GM18508 (cell line): ENCODE results near the gene OR52L1.
"Not testable (repeated sequence)": the region's sequence is repeated elsewhere in the genome, so short reads cannot be mapped to it uniquely, and the experiment has no call there.

Experiments used
- ATAC-seq: cut with Tn5 transposase; IDR thresholded peaks from one replicate; pipeline ENCODE4 v1.9.1; 2021; ENCODE audit warnings: moderate number of reproducible peaks; ENCODE audit not compliant: insufficient read depth, unreplicated experiment

The OR52L1 gene

DNA sequence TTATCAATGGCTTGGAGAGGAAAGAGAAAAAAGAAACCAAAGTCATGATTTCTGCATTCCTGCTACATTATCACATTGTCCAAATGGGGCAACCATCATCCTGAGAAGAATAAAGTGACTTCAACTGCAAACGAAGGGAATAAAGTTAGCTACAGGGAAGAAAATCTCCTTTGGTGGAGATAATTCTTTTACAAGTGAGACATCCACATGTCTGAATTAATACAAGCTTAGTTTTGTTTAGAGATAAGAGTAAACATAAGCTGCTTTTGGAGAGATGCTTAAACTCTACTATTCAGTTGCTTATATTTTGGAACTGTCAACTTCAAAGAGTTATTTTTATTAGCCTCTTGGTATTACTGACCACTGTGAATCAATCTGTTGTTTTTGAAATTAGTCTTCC is at the start of gene OR52L1:
OR52L1 (minus strand) TSS at position 101 of the 400 bp plus-strand sequence; CDS start at position 46, 55 bp downstream.
- ATAC-seq, result no peak

DNA sequence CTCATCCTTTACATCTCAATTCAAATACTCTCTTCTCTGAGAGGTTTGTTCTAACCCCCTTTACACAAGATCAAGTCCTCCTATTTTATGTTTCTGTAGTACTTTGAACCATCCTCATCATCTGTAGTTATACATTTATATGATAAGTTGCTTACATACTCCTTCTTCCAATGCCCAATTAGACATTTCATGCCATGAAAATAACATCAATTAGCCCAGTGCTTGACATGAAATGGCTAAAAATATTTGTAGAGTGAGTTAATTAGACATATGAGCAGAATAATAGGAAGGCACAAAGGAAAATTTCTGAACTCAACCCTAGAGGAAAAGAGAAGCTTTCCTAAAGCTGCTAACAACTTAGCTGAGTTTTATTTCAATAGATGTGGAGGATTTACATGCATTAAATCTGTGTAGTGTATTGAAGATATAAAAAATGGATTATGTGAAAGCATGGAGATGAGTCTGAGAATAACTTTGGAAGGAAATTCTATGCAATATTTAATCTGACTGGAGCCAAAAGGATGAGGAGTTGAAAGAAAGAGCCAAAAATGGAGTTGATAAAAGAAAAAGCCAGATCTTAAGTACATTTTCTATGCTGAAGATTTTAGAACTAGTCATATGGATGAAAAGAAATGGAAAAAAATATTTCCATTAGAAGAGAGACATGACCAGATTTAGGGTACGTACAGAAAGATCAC is 44.1 kb upstream of the OR52L1 start, which contains the start of gene OR56A1:
OR56A1 (minus strand) TSS at position 51 of the 698 bp plus-strand sequence. CDS start 3,066 bp downstream, outside the sequence.
- ATAC-seq, result no peak

DNA sequence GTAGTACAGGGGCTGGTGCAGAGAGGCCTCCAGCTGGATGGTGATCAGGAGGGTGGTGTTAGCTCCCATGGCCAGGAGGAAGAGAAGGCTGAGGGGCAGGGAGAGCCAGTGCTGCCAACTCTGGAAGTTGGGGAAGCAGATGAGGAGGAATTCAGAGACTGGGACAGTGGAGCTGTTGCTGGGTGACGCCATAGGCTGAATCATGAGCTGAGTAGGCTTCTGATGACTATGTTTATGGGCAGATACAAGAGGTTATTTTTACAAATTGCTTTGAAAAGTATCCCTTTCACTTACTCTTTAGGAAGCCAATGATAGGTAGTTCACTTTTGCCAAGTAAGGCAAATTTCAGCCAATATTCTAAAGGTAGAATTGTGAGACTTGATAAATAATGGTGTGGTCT is 40.7 kb upstream of the OR52L1 start:
- ATAC-seq, result no peak

DNA sequence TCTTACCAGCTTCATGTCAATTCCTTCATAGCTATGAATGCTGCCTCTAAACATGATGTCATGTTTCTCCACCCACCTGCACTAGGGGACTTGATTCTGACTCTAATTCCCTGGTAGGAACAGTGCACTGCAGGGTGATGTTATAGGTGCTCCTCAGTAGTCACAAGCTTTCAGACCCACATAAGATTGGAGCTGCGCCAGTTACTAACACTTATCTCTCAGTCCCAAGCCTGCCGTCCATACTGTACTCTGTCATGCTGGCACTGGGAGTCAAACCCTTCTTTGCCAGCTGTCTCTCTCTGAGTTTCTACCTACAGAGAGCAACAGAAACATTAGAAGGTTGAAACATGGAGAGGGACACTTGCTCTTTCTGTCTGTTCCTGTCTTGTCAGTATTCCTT is 38.3 kb upstream of the OR52L1 start:
- no peak for ATAC-seq

DNA sequence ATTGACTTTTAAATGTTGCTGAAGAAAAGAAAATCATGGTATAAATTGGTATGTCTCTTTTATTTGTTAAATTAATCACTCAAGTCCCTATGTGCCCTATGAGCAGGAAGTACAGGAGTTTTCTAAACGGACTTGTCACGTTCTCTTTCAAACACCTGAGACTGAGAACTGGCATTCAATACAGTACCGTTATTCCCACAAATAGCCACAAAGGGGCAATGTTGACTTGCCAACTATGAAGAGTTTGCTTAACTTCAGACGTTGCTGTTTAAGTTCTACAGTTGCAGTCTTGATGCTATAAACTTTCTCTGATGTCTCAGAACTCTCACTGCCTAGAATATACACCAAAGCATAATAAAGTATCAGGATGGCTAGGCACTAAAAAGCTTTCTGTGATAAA is 36.2 kb upstream of the OR52L1 start:
- ATAC-seq, result no peak

DNA sequence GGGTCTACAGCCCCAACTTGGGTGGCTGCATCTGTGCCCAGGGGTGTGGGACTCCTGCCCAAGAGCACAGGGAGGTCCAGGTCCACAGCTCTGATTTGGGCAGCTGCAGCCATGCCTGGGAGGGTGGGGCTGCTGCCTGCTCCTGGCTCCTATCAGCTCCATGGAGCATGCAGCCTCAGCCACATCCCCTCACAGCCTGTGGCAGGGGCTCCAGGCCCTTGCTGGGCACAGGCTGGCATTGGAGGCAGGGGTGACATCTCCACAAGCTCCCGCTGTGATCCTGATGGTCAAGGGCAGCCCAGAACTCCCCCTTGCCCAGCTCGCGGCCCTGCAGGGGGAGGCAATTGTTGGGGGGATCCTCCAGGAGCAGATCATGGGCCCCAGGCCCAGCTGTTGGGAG is 26.3 kb upstream of the OR52L1 start:
- ATAC-seq, result no peak

DNA sequence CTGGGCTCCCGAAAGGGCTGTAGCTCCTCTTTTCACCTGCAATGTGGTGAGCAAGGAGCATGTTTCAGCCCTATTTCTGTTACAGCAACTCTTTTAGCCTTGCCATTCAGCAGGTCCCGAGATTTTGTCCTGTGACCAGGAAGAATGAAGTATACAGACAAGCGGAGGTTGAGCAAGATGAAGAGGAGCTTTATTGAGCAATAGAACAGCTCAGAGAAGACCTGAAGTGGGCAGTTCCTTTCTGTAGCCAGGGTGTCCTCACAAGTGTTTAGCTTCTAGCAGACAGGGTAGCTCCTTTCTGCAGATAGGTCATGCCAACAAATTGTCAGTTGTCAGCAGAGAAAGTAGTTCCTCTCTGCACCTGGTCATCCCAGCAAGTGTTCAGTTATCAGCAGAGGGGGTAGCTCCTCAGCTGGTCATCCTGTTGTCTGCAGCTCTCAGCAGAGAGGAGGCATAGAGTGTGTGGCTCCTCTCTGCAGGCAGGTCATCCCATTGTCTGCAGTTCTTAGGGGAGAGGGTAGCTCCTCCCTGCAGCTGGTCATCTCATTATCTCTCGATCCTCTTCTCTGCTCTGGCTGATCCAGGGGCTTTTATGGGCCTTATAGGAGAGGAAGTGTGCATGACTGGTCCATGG is 25.4 kb upstream of the OR52L1 start:
- ATAC-seq, result no peak

DNA sequence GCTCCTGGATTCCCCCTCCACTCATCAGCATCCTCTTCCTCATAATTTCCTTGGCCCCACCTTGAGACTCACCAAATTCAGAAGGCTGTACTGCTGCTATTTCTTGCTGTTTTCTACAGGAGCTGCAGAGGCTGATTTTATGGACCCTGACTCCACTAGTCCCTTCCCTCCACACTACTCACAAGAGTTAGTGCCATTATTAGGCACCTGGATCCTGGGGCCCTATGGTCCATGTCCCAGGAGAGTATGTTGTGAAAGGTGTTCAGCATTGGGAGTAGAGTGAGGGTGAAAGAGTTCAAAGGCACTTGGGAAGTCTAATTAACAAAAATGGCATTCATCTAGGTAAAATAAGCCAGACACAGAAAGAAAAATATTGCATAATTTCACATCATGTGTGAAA is 20.1 kb upstream of the OR52L1 start, which contains the start of gene OR56A4:
OR56A4 (minus strand) TSS at position 101 of the 400 bp plus-strand sequence. CDS start 3,954 bp downstream, outside the sequence.
- no peak for ATAC-seq

DNA sequence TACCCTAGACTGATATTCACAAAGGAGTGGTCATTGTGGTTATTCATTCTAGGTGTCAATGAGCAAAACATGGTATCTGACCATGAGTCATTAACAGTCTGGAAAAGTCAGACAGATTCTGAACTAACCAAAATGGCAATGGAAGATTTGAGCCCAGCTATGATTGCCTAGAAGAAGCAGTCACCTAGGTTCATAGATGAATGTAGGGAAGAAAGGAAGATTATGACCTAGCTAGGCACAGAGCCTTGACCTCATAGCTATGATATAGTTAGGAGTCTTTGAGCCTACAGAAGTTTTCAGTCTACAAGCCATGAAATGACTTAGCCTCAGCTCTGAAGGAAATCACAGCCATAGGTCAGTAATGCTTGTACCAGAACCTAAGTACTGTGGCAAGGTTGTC is 19.6 kb upstream of the OR52L1 start:
- no peak for ATAC-seq

DNA sequence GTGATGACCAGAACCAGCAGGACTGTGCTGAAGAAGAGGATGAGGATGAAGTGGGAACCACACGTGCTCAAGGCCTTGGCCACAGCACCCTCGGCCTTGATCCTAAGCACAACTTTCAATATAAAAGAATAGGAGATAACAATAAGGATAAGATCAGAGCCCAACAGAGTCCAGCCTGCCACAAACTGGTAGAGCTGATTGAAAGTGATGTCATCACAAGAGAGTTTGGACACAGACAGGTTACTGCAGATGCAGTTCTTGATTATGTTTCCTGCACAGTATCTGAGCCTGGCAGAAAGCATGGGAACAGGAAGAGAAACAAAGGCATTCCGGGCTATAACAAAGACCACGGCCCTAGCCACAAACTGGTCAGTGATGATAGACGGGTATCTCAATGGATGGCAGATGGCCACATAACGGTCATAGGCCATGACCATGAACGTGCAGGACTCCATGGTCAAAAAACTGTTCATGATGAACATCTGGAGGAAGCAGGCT is 15.5 kb upstream of the OR52L1 start:
- no peak for ATAC-seq

DNA sequence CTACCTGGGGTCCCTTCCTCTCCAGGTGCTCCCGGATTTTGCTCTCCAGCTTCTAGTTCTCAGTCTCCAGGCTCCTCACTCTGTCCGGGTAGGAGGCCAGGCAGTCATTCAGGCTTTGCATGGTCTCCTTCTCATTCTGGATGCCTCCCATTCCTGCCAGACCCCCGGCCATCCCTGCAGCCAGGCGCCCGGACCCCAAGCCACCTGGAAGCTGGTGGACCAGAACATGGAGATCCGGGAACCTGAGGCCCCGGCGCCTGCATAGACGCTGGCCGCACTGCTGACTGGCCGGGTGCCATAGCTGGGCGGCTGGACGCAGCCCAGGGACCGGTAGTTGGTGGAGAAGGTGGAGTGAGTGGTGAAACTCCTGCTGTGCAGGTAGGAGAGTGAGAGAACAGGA is 8.0 kb upstream of the OR52L1 start:
- no peak for ATAC-seq

DNA sequence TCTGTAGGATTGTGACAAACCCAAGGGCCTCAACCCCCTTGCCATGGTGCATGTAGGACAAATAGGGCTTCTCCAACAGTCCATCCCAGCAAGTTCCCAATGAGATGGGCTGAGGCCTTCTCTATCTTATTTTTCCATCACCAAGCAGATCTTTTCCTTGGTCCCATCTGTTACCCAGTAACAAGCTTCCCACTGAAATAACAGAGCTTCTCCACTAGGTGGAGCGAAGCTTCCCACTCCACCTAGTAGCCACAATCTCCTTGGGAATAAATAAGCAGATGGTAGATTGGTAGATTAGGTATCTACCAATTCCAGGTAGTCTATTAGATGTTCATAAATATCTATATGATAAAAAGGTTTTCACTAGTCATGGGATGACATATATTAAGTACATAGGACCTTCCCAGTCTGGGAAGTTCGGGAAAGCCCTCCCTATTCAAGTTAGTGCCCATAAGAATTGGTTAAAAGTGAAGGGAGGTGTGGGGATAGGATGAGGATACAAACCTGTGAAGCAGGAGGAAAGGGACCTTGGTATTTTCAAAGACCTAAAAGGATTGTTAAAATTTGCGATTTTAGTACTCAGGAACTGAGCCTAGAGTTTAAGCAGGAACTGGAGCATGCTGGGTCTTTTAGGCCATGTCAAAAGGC is 5.9 kb upstream of the OR52L1 start:
- no peak for ATAC-seq

DNA sequence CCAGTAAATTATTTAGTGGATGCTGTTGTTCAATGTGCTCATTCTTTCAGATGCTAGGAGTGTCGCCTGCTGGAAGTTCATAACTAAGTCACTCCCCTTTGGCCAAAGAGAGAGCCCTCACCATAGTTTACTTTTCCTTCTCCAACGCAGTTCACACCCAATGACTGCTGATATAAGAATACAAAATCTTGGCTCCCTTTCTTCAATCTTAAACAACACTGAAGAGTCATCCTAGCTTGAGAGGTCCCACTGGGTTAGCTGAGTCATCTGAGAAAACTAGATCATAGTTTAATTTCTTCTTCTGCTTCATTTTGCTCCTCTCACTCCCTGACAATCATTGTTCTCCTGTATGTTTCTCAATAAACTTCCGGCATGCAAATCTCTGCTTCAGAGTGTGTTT is 5.4 kb upstream of the OR52L1 start:
- no peak for ATAC-seq

DNA sequence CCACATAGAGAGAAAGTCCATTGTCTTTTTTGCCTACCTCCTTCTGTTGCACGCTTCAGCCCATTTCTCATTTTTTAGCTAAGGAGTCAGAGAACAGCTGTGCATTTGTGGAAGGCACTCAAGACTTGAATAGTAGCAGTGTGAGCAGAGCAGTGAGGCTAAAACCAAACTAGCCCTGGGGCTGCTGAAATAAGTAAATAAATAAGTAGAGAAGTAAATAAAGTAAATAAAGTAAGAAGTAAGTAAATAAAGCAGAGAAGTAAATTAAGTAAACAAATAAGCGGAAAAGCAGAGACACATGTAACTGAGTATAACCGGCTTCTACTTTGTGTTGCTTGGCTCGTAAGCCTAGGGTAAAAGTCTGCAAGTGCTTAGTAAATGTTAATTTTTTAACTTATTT is 2.4 kb upstream of the OR52L1 start:
- no peak for ATAC-seq

DNA sequence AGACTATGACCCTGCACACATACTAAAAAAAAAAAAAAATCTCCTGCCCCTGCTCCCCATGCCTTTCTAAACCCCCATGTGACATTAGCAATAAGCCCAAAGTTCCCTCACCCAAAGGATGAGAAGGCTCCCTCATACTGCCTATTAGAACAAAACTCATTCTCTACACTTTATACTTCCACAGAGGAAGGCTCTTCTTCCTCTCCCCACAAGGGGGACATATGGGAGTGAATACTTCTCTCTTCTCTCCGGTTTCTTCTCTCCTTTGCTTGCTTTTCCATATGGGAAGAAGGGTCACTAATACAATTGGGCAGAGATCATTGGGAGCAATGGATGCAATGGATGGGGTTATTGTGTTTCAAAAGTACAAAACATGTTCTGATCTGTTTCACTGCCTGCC is 3.3 kb downstream of the OR52L1 start:
- no peak for ATAC-seq

DNA sequence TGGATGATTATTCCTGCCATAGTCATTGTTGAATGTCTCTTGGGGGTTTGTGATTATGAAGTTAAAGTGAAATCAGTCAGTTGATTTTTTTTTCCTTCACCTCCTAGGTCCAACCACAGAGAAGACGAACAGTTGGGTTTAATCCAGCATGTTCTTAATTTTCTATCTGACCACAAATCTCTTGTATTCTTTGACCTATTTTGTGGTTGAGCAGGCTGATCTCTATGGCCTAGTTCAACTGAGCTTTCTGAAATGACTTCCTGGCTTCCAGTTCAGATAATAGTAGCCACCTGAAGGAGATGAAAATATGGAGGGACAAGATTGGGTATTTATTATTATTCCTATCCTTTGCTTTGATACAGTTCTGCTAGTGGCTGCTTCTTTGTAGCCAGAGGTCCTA is 13.3 kb downstream of the OR52L1 start:
- no peak for ATAC-seq

DNA sequence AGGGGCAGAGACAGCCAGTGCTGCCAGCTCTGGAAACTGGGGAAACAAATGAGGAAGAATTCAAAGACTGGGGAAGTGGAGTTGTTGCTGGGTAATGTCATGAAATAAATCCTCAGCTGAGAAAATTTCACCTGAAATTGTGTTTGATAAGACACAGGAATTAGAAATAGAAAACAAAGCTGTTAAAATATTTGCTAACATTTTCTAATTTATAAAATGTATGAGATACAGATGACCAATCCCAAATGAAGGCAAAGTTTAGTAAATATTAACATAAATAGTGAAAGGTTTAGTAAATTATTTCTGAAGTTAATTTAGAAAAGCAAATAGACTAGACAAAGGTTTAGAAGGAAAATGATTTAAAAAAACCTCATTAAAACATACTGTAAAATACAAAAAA is 18.4 kb downstream of the OR52L1 start, which contains the start of gene OR56A5:
OR56A5 (minus strand) TSS at position 101 of the 400 bp plus-strand sequence; CDS start at position 101, 0 bp downstream.
- no peak for ATAC-seq

DNA sequence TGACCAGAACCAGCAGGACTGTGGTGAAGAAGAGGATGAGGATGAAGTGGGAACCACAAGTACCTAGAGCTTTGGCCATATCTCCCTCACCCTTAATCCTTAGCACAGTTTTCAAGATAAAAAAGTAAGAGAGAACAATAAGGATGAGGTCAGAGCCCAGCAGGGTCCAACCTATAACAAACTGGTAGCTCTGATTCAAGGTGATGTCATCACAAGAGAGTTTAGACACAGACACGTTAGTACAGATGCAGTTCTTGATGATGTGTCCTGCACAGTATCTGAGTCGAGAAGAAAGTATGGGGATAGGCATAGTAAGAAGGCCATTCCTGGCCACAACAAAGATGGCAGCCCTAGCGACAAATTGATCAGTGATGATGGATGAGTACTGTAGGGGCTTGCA is 19.1 kb downstream of the OR52L1 start:
- no peak for ATAC-seq

DNA sequence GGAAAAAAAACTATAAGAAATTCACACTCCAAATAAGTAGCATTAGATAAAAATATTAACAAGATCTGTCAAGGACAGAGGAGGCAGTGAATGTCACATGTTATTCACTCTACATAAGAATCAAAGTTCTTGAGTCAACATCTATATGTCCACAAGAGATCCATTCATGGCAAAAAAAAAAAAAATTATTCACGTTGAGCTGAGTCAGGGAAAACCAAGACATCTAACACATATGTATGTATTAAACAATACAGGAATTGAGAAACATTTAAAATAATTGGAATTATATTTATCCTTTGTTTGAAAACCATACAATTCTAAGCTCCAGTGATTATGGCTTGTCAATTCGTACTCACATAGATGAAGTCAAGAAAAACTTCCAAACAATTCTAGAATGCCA is 19.8 kb downstream of the OR52L1 start:
- ATAC-seq, result no peak

DNA sequence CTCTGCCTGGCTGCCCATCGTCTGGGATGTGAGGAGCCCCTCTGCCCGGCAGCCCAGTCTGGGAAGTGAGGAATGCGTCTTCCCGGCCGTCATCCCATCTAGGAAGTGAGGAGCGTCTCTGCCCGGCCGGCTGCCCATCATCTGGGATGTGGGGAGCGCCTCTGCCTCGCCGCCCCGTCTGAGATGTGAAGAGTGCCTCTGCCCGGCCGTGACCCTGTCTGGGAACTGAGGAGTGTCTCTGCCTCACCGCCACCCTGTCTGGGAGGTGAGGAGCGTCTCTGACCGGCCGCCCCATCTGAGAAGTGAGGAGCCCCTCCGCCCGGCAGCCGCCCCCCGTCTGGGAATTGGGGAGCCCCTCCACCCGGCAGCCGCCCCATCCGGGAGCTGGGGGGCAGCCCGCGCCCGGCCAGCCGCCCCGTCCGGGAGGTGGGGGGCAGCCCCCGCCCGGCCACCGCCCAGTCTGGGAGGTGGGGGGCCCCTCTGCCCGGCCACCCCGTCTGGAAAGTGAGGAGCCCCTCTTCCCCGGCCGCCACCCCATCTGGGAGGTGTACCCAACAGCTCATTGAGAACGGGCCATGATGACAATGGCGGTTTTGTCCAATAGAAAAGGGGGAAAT is 26.0 kb downstream of the OR52L1 start:
- ATAC-seq, result not testable (repeated sequence)

DNA sequence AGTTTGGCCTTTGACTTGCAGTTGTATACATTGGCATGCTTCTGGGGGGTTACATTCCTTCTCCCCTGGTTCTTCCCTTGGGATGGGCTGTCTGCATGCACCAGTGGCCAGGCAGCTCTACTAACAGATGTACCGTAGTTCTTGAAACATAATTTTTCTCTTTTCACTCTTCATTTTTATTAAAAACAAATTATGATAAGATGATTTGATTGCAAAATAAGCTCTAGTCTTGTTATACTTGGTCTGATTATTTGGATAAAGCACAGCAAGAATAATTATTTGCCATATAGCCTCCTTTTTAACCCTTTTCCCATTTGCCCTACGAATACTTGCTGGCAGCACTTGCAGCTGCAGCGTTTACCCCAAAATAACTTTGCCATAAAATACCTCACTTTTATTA is 31.2 kb downstream of the OR52L1 start:
- ATAC-seq, result no peak
